ENCODE measurements around the gene USP10.

- TF ChIP-seq GATA2 (IDR thresholded peaks at IDR 0.05; ENCODE audit: low read depth, low read length) (no peak), GATA3 (IDR thresholded peaks at IDR 0.05; ENCODE audit: low read depth, low read length) (no peak)
Measured at GRCh38 chr16:84816023-84816422, 116.2 kb downstream of the USP10 start.
